Spinal cord (tissue), 10 donors: ENCODE data around the gene KRT37. TPM values are rescaled to one million over a fixed set of nuclear protein-coding genes. Genes with fewer than 3 reads are reported as not detected.
"Not testable (repeated sequence)": the region's sequence is repeated elsewhere in the genome, so short reads cannot be mapped to it uniquely, and the experiment has no call there.

ENCODE experiments used
- DNase-seq, 6 donors: peaks; one replicate each; pipeline versions ENCODE4 v3.0.0 to v3.0.0-alpha.2; 2013 to 2015; ENCODE audit warnings: low spot score in 6 of 6, low read depth in 4 of 6
- H3K27ac ChIP-seq: one replicate; pipeline ENCODE4 v1.5.1; 2013; ENCODE audit warnings: low read depth, low read length, control low read depth
- H3K27me3 ChIP-seq: one replicate; pipeline ENCODE4 v1.6.1; 2013; ENCODE audit warnings: low read length; ENCODE audit not compliant: control insufficient read depth, insufficient read depth
- H3K36me3 ChIP-seq: one replicate; pipeline ENCODE4 v1.6.1; 2013; ENCODE audit warnings: low read length; ENCODE audit not compliant: control insufficient read depth, insufficient read depth
- H3K4me1 ChIP-seq: one replicate; pipeline ENCODE4 v1.6.1; 2013; ENCODE audit warnings: low read length; ENCODE audit not compliant: control insufficient read depth, insufficient read depth
- H3K4me3 ChIP-seq: one replicate; pipeline ENCODE4 v1.5.1; 2013; ENCODE audit warnings: low read depth, low read length, control low read depth
- H3K9me3 ChIP-seq: one replicate; pipeline ENCODE4 v1.6.1; 2013; ENCODE audit warnings: low read length; ENCODE audit not compliant: control insufficient read depth, insufficient read depth
- WGBS: methylation state at CpG from one replicate; pipeline ENCODE4 v1.1.5; 2013; ENCODE audit warnings: missing lambda C conversion rate; ENCODE audit not compliant: insufficient coverage; 5-methylcytosine and 5-hydroxymethylcytosine counted together
- polyA plus RNA-seq, 2 donors: library from polyadenylated mRNA; unstranded; fragments of 120-200 nt; gene quantifications; one replicate each; pipeline ENCODE4 v1.2.1, GENCODE V29; 2013; ENCODE audit not compliant: insufficient read length in 2 of 2
- small RNA-seq: library from RNA; depleted of rRNA; stranded (forward); fragments of <200 nt; gene quantifications from one replicate; pipeline ENCODE3, GENCODE V24; 2014; ENCODE audit warnings: low replicate concordance
- total RNA-seq, 2 donors: library from RNA; depleted of rRNA in 1 of 2; stranded (reverse); fragments of 120-200 nt in 1 of 2; fragments of >200 nt in 1 of 2; gene quantifications; one replicate each; pipeline versions ENCODE4 v1.2.3 to v1.2.4, GENCODE V29; 2013 to 2014
- donor health status: healthy.

KRT37 gene
- total and polyA plus RNA-seq, 4 donors = not detected

- WGBS = no CpG with 5 or more reads among the region's 4 CpGs
- no peak overlapping the region for H3K4me3 ChIP-seq
- no peak for DNase-seq
Observed at GRCh38 chr17:41387670-41388069, 36.7 kb downstream of the KRT37 start.

GRCh38 chr17:41386227-41386626, 38.2 kb downstream of the KRT37 start:
- H3K27me3 ChIP-seq = peaks cover 2% of the 10 kb centered on the region

More at GRCh38 chr17:41387670-41388069, 36.7 kb downstream of the KRT37 start:
- H3K4me1 ChIP-seq = no peaks in the 10 kb centered on the region
- no peak overlapping the region for H3K27ac ChIP-seq
- no peaks in the 10 kb centered on the region for H3K36me3 ChIP-seq
- H3K9me3 ChIP-seq = peaks cover 3% of the 10 kb centered on the region
- H3K27me3 ChIP-seq = no peaks in the 10 kb centered on the region

GRCh38 chr17:41383690-41384089, 40.7 kb downstream of the KRT37 start:
- Histone ChIP-seq H3K9me3 (peaks cover 3% of the 10 kb centered on the region), H3K27ac (no peak overlapping the region), H3K36me3 (no peaks in the 10 kb centered on the region), H3K4me3 (no peak overlapping the region), H3K27me3 (peaks cover 5% of the 10 kb centered on the region), H3K4me1 (no peaks in the 10 kb centered on the region)
- WGBS = no CpG with 5 or more reads among the region's 1 CpG
- no peak for DNase-seq

More at GRCh38 chr17:41386227-41386626, 38.2 kb downstream of the KRT37 start:
- H3K4me3 ChIP-seq = no peak overlapping the region
- no CpG with 5 or more reads among the region's 1 CpG for WGBS
- no peak for DNase-seq
- peaks cover 3% of the 10 kb centered on the region for H3K9me3 ChIP-seq
- no peaks in the 10 kb centered on the region for H3K36me3 ChIP-seq
- no peaks in the 10 kb centered on the region for H3K4me1 ChIP-seq
- no peak overlapping the region for H3K27ac ChIP-seq

- DNase-seq = no peak
- Histone ChIP-seq H3K4me3 (no peak overlapping the region), H3K36me3 (no peaks in the 10 kb centered on the region), H3K9me3 (peaks cover 3% of the 10 kb centered on the region), H3K4me1 (no peaks in the 10 kb centered on the region), H3K27ac (no peak overlapping the region), H3K27me3 (peaks cover 5% of the 10 kb centered on the region)
- WGBS = no CpG with 5 or more reads among the region's 1 CpG
Observed at GRCh38 chr17:41382394-41382793, 42.0 kb downstream of the KRT37 start.

- not testable (repeated sequence) for DNase-seq, H3K9me3 ChIP-seq, H3K4me1 ChIP-seq, H3K27me3 ChIP-seq, H3K36me3 ChIP-seq, H3K4me3 ChIP-seq, H3K27ac ChIP-seq
- WGBS = 94% methylated on average over 12 of the region's 13 CpGs
Observed at GRCh38 chr17:41381943-41382342, 42.4 kb downstream of the KRT37 start, which contains the start of gene KRT34. Gene KRT34, minus strand, starts transcription at chr17:41382306. Its CDS starts 60 bp downstream, at chr17:41382246.

GRCh38 chr17:41380091-41380490, 44.3 kb downstream of the KRT37 start:
- not testable (repeated sequence) for H3K4me1 ChIP-seq, H3K27ac ChIP-seq, H3K4me3 ChIP-seq, DNase-seq, H3K36me3 ChIP-seq, H3K27me3 ChIP-seq, H3K9me3 ChIP-seq
- 94% methylated on average over 7 of the region's 7 CpGs for WGBS

GRCh38 chr17:41377546-41377945, 46.8 kb downstream of the KRT37 start:
- no peak overlapping the region for H3K4me3 ChIP-seq
- H3K27me3 ChIP-seq = peaks cover 5% of the 10 kb centered on the region
- WGBS = 83% methylated on average over 2 of the region's 2 CpGs
- no peaks in the 10 kb centered on the region for H3K36me3 ChIP-seq
- H3K4me1 ChIP-seq = no peaks in the 10 kb centered on the region
- H3K9me3 ChIP-seq = no peaks in the 10 kb centered on the region
- no peak overlapping the region for H3K27ac ChIP-seq
- no peak for DNase-seq

Small RNA genes lying within 50 kb of the gene (small RNA-seq; reads per million reads assigned to genes)
- 1.9 reads per million, percentile 89 among the genes with 10 or more reads in this experiment for gene RNU2-32P

Other genes starting within 250 kb of the KRT37 start
- not detected for gene KRTAP4-2, start 246.4 kb downstream of the KRT37 start, total RNA-seq
- not detected for gene KRTAP4-2, start 246.4 kb downstream of the KRT37 start, polyA plus RNA-seq
- not detected for gene KRTAP4-1, start 239.7 kb downstream of the KRT37 start, total RNA-seq
- gene KRTAP4-1, start 239.7 kb downstream of the KRT37 start, polyA plus RNA-seq = not detected
- not detected for gene KRTAP9-1, start 234.7 kb downstream of the KRT37 start, total RNA-seq
- not detected for gene KRTAP9-1, start 234.7 kb downstream of the KRT37 start, polyA plus RNA-seq
- gene KRTAP9-2, start 197.9 kb downstream of the KRT37 start, total RNA-seq = not detected
- gene KRTAP9-2, start 197.9 kb downstream of the KRT37 start, polyA plus RNA-seq = not detected
- not detected for gene KRTAP9-3, start 192.1 kb downstream of the KRT37 start, total RNA-seq
- gene KRTAP9-3, start 192.1 kb downstream of the KRT37 start, polyA plus RNA-seq = not detected
- gene KRTAP9-8, start 186.6 kb downstream of the KRT37 start, total RNA-seq = not detected
- not detected for gene KRTAP9-8, start 186.6 kb downstream of the KRT37 start, polyA plus RNA-seq
- not detected for gene KRTAP9-4, start 174.9 kb downstream of the KRT37 start, total RNA-seq
- gene KRTAP9-4, start 174.9 kb downstream of the KRT37 start, polyA plus RNA-seq = not detected
- gene KRTAP9-9, start 169.2 kb downstream of the KRT37 start, total RNA-seq = not detected
- gene KRTAP9-9, start 169.2 kb downstream of the KRT37 start, polyA plus RNA-seq = not detected
- not detected for gene KRTAP9-6, start 159.2 kb downstream of the KRT37 start, total RNA-seq
- gene KRTAP9-6, start 159.2 kb downstream of the KRT37 start, polyA plus RNA-seq = under 1 TPM in 1 of 2 donors, not detected in 1; 0.17 TPM
- not detected for gene KRTAP9-7, start 148.9 kb downstream of the KRT37 start, total RNA-seq
- not detected for gene KRTAP9-7, start 148.9 kb downstream of the KRT37 start, polyA plus RNA-seq
- gene KRTAP29-1, start 121.7 kb downstream of the KRT37 start, total RNA-seq = not detected
- not detected for gene KRTAP29-1, start 121.7 kb downstream of the KRT37 start, polyA plus RNA-seq
- gene KRTAP16-1, start 115.3 kb downstream of the KRT37 start, total RNA-seq = not detected
- not detected for gene KRTAP16-1, start 115.3 kb downstream of the KRT37 start, polyA plus RNA-seq
- not detected for gene KRTAP17-1, start 108.9 kb downstream of the KRT37 start, total RNA-seq
- gene KRTAP17-1, start 108.9 kb downstream of the KRT37 start, polyA plus RNA-seq = not detected
- not detected for gene KRT33A, start 73.8 kb downstream of the KRT37 start, total RNA-seq
- not detected for gene KRT33A, start 73.8 kb downstream of the KRT37 start, polyA plus RNA-seq
- gene KRT33B, start 54.8 kb downstream of the KRT37 start, total RNA-seq = under 1 TPM in 1 of 2 donors, not detected in 1; 0.20 TPM
- under 1 TPM in 1 of 2 donors, not detected in 1; 0.44 TPM for gene KRT33B, start 54.8 kb downstream of the KRT37 start, polyA plus RNA-seq
- gene KRT34, start 42.3 kb downstream of the KRT37 start, total RNA-seq = not detected
- not detected for gene KRT34, start 42.3 kb downstream of the KRT37 start, polyA plus RNA-seq
- gene KRT31, start 27.0 kb downstream of the KRT37 start, total RNA-seq = under 1 TPM in 1 of 2 donors, not detected in 1; 0.11 TPM
- gene KRT31, start 27.0 kb downstream of the KRT37 start, polyA plus RNA-seq = under 1 TPM in 1 of 2 donors, not detected in 1; 0.15 TPM
- gene KRT38, start 16.4 kb upstream of the KRT37 start, total RNA-seq = not detected
- gene KRT38, start 16.4 kb upstream of the KRT37 start, polyA plus RNA-seq = not detected
- gene KRT32, start 42.8 kb upstream of the KRT37 start, total RNA-seq = not detected
- gene KRT32, start 42.8 kb upstream of the KRT37 start, polyA plus RNA-seq = not detected
- gene KRT35, start 56.6 kb upstream of the KRT37 start, total RNA-seq = not detected
- not detected for gene KRT35, start 56.6 kb upstream of the KRT37 start, polyA plus RNA-seq
- not detected for gene KRT36, start 65.3 kb upstream of the KRT37 start, total RNA-seq
- gene KRT36, start 65.3 kb upstream of the KRT37 start, polyA plus RNA-seq = not detected
- gene KRT13, start 81.0 kb upstream of the KRT37 start, total RNA-seq = under 1 TPM; 0.30 to 0.83 TPM
- not detected for gene KRT13, start 81.0 kb upstream of the KRT37 start, polyA plus RNA-seq
- gene KRT15, start 94.3 kb upstream of the KRT37 start, total RNA-seq = under 1 TPM in 1 of 2 donors, not detected in 1; 0.22 TPM
- under 1 TPM; 0.18 to 0.29 TPM for gene KRT15, start 94.3 kb upstream of the KRT37 start, polyA plus RNA-seq
- 10 to 100 TPM in 1 of 2 donors, 1 to 10 TPM in 1; 7.1 to 61.4 TPM for gene KRT19, start 103.7 kb upstream of the KRT37 start, total RNA-seq
- gene KRT19, start 103.7 kb upstream of the KRT37 start, polyA plus RNA-seq = 10 to 100 TPM in 1 of 2 donors, 1 to 10 TPM in 1; 6.3 to 12.9 TPM
- not detected for gene KRT9, start 147.5 kb upstream of the KRT37 start, total RNA-seq
- under 1 TPM in 1 of 2 donors, not detected in 1; 0.11 TPM for gene KRT9, start 147.5 kb upstream of the KRT37 start, polyA plus RNA-seq
- gene KRT14, start 162.3 kb upstream of the KRT37 start, total RNA-seq = 1 to 10 TPM; 1.4 to 4.9 TPM
- under 1 TPM; 0.62 to 0.82 TPM for gene KRT14, start 162.3 kb upstream of the KRT37 start, polyA plus RNA-seq
- gene KRT16, start 188.2 kb upstream of the KRT37 start, total RNA-seq = under 1 TPM; 0.20 to 0.61 TPM
- 1 to 10 TPM; 1.1 to 1.9 TPM for gene KRT16, start 188.2 kb upstream of the KRT37 start, polyA plus RNA-seq
- gene KRT17, start 200.0 kb upstream of the KRT37 start, total RNA-seq = 1 to 10 TPM in 1 of 2 donors, under 1 TPM in 1; 0.69 to 1.5 TPM
- under 1 TPM in 1 of 2 donors, not detected in 1; 0.66 TPM for gene KRT17, start 200.0 kb upstream of the KRT37 start, polyA plus RNA-seq